ENCODE data around the gene RERG.

Gene RERG

DNA sequence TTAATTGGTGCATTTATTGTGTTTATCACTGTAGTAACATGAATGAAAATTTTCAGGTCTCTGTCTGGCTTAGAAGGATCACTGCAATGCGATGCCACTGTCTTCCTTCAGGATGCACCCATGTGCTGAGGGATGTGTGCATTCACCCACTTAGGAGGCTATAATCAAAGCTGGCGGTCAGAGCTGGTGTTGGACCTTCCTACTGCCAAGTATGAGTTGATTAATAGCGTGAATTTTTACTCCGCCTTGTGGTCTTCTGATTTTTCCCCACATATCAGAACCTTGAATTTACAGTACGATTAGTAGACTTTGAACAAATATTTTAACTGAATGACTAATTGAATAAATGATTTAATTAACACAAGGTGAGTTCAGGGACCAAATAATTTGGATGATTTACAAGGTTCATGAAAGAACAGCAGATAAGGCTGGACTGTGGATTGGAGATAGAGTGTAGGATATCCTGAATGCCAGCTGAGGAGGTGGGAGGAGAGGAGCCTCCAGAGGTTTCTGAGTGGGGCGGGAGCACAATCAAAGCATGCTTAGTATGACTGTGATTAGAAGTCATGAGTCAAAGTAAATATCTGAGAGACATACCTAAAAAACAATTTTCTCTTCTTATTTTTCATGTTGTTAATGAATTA lies 50.1 kb downstream of the RERG start:
- Histone ChIP-seq H3K4me3 (ENCODE audit: low read length) (no peak overlapping the region), H3K4me1 (ENCODE audit: insufficient read depth, low read length) (no peaks in the 10 kb centered on the region), H3K36me3 (ENCODE audit: insufficient read depth, low read length) (no peaks in the 10 kb centered on the region), H3K9me3 (ENCODE audit: low read length) (no peaks in the 10 kb centered on the region), H2AFZ (ENCODE audit: low read depth, low read length) (no peak overlapping the region), H3K27me3 (ENCODE audit: insufficient read depth, low read length) (peaks cover 2% of the 10 kb centered on the region)

DNA sequence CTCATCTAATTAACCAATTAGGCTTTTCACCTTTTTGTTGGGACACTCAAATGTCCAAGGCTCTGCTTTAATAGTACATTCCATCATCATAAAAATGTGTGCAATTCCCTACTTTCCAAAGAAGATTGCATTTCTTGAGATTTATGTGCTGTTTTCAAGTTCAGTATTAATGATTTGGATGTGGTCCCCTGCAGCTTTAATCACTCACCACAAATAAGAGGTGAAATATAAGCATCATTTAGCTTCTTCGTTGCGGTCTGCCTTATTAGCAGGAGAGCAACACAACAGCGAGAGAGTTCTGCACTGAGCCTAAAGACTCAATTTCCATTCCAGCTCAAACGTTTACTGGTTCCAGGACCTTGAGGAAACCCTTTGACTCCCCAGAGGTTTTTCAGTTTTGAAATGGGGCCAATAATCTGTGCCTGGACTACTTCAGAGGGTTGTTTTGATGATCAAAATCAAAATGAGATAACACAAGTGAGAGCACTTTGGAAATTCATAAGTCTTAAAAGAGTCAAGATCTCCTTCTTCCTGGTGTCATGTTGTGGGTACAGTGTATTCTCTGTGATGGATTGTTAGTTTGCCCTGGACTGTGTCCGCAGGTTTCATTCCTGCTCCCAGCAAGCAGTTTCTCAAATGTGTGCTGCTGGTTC lies 53.1 kb downstream of the RERG start:
- Histone ChIP-seq H3K4me1 (ENCODE audit: insufficient read depth, low read length) (no peaks in the 10 kb centered on the region), H2AFZ (ENCODE audit: low read depth, low read length) (no peak overlapping the region), H3K4me3 (ENCODE audit: low read length) (no peak overlapping the region), H3K9me3 (ENCODE audit: low read length) (no peaks in the 10 kb centered on the region), H3K27me3 (ENCODE audit: insufficient read depth, low read length) (no peaks in the 10 kb centered on the region), H3K36me3 (ENCODE audit: insufficient read depth, low read length) (no peaks in the 10 kb centered on the region)

DNA sequence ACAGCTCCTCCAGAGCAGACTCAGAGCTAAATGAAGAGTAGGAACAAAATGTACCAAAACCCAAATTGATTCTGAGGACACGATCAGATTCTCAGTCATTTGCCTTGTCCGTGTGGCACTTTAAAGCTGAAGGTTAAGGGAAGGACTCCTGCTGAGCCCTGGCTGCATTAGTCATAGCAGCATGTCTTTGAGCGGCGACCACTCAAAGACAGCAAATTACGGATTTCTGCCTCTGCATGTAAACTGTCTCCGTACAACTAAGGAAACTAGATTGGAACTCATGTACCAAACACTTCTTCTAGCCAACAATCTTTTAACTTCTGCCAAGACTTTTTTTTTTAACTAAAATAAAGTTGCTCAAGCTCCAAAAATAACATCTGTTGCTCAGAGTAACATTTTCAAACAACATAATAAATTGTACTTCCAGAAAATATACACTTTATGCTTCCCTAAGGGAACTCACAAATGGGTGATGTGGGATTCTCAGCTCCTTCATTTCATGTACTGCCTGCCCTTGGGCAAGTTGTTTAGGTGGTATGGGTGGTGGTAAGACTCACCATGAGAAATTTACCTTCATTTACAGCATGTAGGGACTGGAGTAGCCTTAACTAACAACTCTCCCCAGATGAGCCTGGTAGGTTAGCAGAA lies 56.1 kb downstream of the RERG start:
- Histone ChIP-seq H3K27me3 (ENCODE audit: insufficient read depth, low read length) (no peaks in the 10 kb centered on the region), H3K9me3 (ENCODE audit: low read length) (no peaks in the 10 kb centered on the region), H3K36me3 (ENCODE audit: insufficient read depth, low read length) (no peaks in the 10 kb centered on the region), H3K4me1 (ENCODE audit: insufficient read depth, low read length) (no peaks in the 10 kb centered on the region), H3K4me3 (ENCODE audit: low read length) (no peak overlapping the region), H2AFZ (ENCODE audit: low read depth, low read length) (no peak overlapping the region)

DNA sequence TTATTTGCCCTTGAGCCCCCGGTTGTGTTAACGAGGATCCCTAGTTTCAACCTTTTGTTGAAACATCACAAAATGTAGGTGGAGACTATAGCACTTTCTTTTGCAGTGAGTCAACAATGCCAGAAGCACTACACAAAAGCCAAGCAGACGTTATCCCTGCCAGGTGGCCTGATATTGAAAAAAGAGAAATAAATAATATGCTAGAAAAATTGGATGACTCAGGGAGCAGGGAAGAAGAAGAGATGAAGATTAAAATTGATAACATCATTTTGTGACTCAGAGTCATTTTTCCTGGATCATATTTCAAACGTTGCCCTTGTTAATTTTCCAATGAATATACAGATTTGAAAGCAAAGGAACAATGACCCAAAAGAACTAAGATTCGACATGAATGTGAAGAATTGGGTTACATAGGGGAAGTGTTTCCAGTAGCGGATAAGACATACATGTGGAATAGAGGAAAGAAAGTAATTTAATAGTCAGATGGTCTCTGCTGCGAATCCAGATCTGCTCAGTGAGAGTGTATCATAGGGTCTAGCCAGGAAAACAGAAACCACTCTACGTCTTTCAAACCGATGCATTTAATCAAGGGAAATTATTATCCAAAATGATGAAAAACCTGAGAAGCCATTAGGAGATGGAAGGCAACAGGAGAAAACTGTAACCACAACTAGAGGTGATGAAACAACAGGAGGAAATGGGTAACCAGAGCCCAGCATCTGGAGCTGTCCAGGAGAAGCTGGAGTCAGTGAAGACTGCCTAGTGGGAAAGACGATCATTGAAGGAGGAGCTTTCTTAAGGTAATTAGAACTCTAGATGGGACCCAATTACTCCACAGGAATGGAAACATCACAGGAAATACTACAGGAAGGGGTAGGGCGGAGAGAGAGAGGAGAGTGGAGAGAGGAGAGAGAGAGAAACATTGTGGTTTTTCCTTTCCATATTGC lies 57.9 kb downstream of the RERG start:
- no peaks in the 10 kb centered on the region for H3K36me3 ChIP-seq (ENCODE audit: insufficient read depth, low read length)
- no peak overlapping the region for H2AFZ ChIP-seq (ENCODE audit: low read depth, low read length)
- H3K9me3 ChIP-seq (ENCODE audit: low read length), result no peaks in the 10 kb centered on the region
- no peak overlapping the region for H3K4me3 ChIP-seq (ENCODE audit: low read length)
- no peaks in the 10 kb centered on the region for H3K27me3 ChIP-seq (ENCODE audit: insufficient read depth, low read length)
- H3K4me1 ChIP-seq (ENCODE audit: insufficient read depth, low read length), result no peaks in the 10 kb centered on the region

DNA sequence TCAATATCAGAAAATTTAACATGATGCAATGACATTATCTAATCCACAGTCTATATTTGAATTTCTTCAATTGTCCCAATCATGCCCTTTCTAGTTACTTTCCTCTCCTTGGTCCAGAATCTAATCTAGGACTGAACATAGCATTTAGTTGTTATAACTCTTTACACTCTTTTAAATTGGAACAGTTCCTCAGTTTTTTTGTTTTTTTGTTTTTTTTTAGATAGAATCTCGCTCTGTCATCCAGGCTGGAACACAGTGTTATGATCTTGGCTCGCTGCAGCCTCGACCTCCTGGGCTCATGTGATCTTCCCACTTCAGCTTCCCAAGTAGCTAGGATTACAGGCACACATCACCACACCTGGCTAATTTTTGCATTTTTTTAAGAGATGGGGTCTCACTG lies 63.1 kb downstream of the RERG start:
- Histone ChIP-seq H2AFZ (ENCODE audit: low read depth, low read length) (no peak overlapping the region), H3K36me3 (ENCODE audit: insufficient read depth, low read length) (no peaks in the 10 kb centered on the region), H3K4me3 (ENCODE audit: low read length) (no peak overlapping the region), H3K27me3 (ENCODE audit: insufficient read depth, low read length) (peaks cover 4% of the 10 kb centered on the region), H3K4me1 (ENCODE audit: insufficient read depth, low read length) (no peaks in the 10 kb centered on the region), H3K9me3 (ENCODE audit: low read length) (no peaks in the 10 kb centered on the region)

DNA sequence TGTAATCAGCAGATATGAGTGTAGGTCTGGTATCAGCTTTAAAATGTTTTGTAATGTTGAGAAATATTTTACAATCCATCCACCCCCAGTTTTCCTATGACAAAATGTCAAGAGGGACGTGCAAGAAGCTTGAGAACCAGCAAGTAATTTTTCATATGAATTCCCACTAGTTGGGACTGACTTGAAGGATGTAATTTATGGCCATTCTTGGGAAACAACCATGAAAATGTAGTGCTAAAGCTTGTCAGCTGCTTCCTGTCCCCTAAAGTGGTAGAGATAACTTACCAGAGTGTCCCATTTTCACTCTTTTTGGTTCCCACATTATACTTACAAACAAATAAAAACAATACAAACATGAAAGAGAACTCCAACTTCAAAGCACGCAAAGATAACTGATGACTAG lies 63.9 kb downstream of the RERG start:
- H3K4me1 ChIP-seq (ENCODE audit: insufficient read depth, low read length), result no peaks in the 10 kb centered on the region
- H3K4me3 ChIP-seq (ENCODE audit: low read length), result no peak overlapping the region
- H3K36me3 ChIP-seq (ENCODE audit: insufficient read depth, low read length), result no peaks in the 10 kb centered on the region
- no peaks in the 10 kb centered on the region for H3K9me3 ChIP-seq (ENCODE audit: low read length)
- H3K27me3 ChIP-seq (ENCODE audit: insufficient read depth, low read length), result peaks cover 4% of the 10 kb centered on the region
- H2AFZ ChIP-seq (ENCODE audit: low read depth, low read length), result no peak overlapping the region

DNA sequence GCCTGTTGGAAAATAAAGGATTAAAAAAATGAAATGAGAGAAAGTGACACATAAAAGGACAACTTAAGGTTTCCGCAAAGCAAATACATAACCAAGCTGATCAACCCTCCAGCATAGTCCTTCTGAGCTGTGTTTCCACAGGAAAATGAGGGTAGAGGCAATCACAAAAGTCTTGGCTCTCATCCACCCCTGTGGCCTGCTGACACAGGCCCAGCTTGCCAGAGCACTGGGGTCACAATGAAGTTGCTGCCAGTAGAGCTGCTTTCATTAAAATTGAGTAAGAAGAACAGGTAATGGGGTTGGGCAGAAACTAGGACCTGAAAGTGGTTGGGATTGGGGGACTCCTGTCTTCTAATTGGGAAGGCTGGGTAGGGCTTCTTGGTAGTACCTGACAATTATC lies 65.9 kb downstream of the RERG start:
- Histone ChIP-seq H3K36me3 (ENCODE audit: insufficient read depth, low read length) (no peaks in the 10 kb centered on the region), H3K9me3 (ENCODE audit: low read length) (no peaks in the 10 kb centered on the region), H2AFZ (ENCODE audit: low read depth, low read length) (no peak overlapping the region), H3K27me3 (ENCODE audit: insufficient read depth, low read length) (peaks cover 4% of the 10 kb centered on the region), H3K4me1 (ENCODE audit: insufficient read depth, low read length) (no peaks in the 10 kb centered on the region), H3K4me3 (ENCODE audit: low read length) (no peak overlapping the region)

DNA sequence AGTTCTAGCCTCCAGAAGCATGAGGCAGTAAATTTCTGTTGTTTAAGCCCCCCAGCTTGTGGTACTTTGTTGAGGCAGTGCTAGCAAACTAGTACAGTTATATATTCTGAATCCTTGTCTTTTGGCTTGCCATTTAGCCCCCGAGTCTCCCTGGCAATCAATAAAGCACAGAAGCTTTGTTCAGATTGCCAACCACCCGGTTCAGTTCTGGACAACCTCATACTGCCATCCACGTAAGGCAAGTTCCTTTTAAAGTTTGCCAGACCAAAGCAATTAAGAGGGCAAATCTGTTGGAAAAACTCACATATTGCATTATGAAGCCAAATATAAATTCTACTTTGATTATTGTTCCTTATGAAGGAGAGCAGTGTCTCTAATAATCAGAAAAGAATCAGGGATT lies 67.1 kb downstream of the RERG start:
- Histone ChIP-seq H2AFZ (ENCODE audit: low read depth, low read length) (no peak overlapping the region), H3K9me3 (ENCODE audit: low read length) (no peaks in the 10 kb centered on the region), H3K4me1 (ENCODE audit: insufficient read depth, low read length) (no peaks in the 10 kb centered on the region), H3K27me3 (ENCODE audit: insufficient read depth, low read length) (peaks cover 4% of the 10 kb centered on the region), H3K4me3 (ENCODE audit: low read length) (no peak overlapping the region), H3K36me3 (ENCODE audit: insufficient read depth, low read length) (no peaks in the 10 kb centered on the region)

DNA sequence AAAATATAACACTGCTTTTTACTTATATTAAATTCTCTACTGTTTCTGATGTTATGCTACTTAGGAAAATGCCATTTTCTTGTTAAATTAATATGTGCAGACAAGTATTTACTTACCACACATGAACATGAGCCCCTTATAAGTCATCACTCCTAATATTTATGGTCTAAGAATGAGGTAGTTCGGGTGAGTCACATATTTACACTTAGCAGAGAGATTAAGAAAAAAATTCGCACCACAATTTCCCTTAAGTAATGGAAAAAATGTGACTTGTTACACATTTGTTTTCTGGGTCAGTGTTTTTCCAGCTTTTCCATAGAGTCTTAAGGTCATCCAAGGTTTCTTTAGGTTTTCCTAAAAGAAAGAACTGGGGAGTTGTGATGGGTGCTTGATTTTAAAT lies 68.3 kb downstream of the RERG start:
- no peaks in the 10 kb centered on the region for H3K9me3 ChIP-seq (ENCODE audit: low read length)
- no peak overlapping the region for H3K4me3 ChIP-seq (ENCODE audit: low read length)
- H3K4me1 ChIP-seq (ENCODE audit: insufficient read depth, low read length), result no peaks in the 10 kb centered on the region
- no peaks in the 10 kb centered on the region for H3K36me3 ChIP-seq (ENCODE audit: insufficient read depth, low read length)
- H3K27me3 ChIP-seq (ENCODE audit: insufficient read depth, low read length), result peaks cover 4% of the 10 kb centered on the region
- no peak overlapping the region for H2AFZ ChIP-seq (ENCODE audit: low read depth, low read length)

DNA sequence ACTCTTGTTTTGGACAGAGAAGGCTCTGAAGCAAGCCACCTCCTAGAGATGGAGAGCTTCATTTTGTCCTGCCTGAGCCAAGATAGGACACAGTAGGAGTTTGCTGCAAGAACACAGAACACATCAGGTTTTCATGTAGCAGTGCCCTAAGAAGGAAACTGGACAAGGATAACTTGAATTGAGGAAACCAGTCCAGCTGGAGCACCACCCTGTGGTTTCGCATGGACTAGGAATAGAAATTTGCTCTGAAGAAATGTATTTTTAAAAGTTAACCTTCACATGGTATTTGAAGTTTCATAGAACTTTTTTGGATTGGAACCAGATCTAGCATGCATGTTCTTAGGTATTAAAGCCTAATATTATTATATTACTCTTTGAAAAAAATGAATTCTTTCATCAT lies 68.8 kb downstream of the RERG start:
- peaks cover 4% of the 10 kb centered on the region for H3K27me3 ChIP-seq (ENCODE audit: insufficient read depth, low read length)
- H3K4me1 ChIP-seq (ENCODE audit: insufficient read depth, low read length), result no peaks in the 10 kb centered on the region
- no peak overlapping the region for H3K4me3 ChIP-seq (ENCODE audit: low read length)
- no peak overlapping the region for H2AFZ ChIP-seq (ENCODE audit: low read depth, low read length)
- no peaks in the 10 kb centered on the region for H3K9me3 ChIP-seq (ENCODE audit: low read length)
- no peaks in the 10 kb centered on the region for H3K36me3 ChIP-seq (ENCODE audit: insufficient read depth, low read length)

DNA sequence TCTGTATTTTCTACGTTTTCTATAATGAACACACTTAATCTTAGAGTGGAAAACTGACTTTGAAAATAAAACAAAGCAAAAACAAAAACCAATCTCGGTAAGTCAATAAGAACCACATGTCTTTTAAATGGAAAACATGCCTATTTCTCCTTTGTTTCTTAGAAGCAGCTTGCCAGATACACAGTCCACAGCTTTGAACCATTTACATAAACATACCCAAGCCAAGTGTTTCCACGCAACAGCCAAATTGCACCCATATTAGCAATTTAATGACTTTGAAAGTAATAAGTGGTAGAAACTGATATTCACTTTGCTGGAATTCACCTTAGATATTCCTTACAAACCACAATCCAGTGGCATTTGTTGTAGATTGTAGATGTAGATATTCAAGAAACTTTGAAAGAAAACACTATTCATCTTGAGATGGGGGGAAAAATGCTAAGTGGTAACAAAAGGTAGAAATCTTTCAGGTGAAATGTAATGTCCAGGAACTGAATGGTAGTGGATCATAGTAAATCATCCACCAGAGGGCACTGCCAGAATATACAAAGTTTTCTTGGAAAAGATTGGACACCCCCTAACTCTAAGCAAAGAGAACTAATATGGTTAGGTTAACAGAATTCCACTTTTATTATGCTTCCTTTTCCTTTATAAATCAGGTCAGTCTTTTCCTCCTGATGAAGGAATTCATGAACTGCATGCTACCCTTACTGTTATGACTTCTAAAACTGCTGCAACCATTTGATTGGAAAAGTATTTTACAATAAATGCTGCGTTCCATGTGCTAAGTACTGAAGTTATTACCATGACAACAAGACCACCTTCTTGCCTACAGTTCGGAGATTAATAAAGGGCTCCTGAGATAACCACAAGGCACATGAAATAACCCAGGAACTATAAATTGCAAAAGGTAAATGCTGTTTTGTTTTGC lies 69.8 kb downstream of the RERG start:
- Histone ChIP-seq H2AFZ (ENCODE audit: low read depth, low read length) (no peak overlapping the region), H3K4me3 (ENCODE audit: low read length) (no peak overlapping the region), H3K4me1 (ENCODE audit: insufficient read depth, low read length) (no peaks in the 10 kb centered on the region), H3K27me3 (ENCODE audit: insufficient read depth, low read length) (peaks cover 2% of the 10 kb centered on the region), H3K9me3 (ENCODE audit: low read length) (no peaks in the 10 kb centered on the region), H3K36me3 (ENCODE audit: insufficient read depth, low read length) (no peaks in the 10 kb centered on the region)

DNA sequence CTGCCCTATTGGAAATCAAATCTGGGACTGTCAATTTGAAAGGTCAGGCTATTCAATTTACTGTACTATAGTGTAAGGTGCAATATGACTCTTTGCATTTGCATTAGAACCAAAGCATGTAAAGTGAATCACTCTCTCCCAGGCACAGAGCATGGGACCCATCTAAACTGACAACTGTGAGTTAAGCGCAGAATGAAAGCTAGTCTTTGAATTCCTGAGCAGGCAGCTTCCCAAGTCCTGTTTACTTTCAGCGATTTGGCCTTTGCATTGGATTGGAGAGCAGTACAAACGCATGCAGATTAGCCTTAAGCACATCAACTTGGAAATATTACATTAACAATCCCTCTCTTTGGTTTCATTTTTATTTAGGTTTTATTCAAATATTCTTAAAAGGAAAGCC lies 74.6 kb downstream of the RERG start:
- H3K9me3 ChIP-seq (ENCODE audit: low read length), result no peaks in the 10 kb centered on the region
- no peak overlapping the region for H2AFZ ChIP-seq (ENCODE audit: low read depth, low read length)
- H3K4me1 ChIP-seq (ENCODE audit: insufficient read depth, low read length), result no peaks in the 10 kb centered on the region
- H3K27me3 ChIP-seq (ENCODE audit: insufficient read depth, low read length), result no peaks in the 10 kb centered on the region
- H3K4me3 ChIP-seq (ENCODE audit: low read length), result no peak overlapping the region
- no peaks in the 10 kb centered on the region for H3K36me3 ChIP-seq (ENCODE audit: insufficient read depth, low read length)
